Measurements from ENCODE around the gene HINT2.

GRCh38 chr9:35842020-35842745 is 27.3 kb upstream of the HINT2 start:
- TF ChIP-seq YY1 (IDR thresholded peaks at IDR 0.05; ENCODE audit: insufficient read depth, insufficient read length) (no peak), SUZ12 (IDR thresholded peaks at IDR 0.05; ENCODE audit: extremely low read depth, insufficient read depth, insufficient read length) (no peak), ZNF274 (IDR thresholded peaks at IDR 0.05; ENCODE audit: low read depth, low read length) (no peak)

Measured in NT2/D1 (cell line).